A673 (cell line): Measurements from ENCODE around the gene CTNNA3.

Source experiments
- EZH2 ChIP-seq: fragments of 200-600 bp; sonication (generic); IDR thresholded peaks from 2 replicates; pipeline ENCODE4 v1.6.1; 2017; ENCODE audit warnings: borderline replicate concordance, low read depth, mild to moderate bottlenecking, mixed read lengths, antibody characterized with exemption, low read length; ENCODE audit not compliant: poor library complexity, severe bottlenecking
- TF ChIP-seq, protein P1 (sequence below): fragments of 300-800, 200-600 bp; sonication (generic); conservative IDR thresholded peaks from 2 replicates; pipeline ENCODE4 v1.5.1; 2017; ENCODE audit warnings: low read depth, mild to moderate bottlenecking, antibody characterized with exemption, low read length, moderate library complexity, mixed read lengths

DNA sequence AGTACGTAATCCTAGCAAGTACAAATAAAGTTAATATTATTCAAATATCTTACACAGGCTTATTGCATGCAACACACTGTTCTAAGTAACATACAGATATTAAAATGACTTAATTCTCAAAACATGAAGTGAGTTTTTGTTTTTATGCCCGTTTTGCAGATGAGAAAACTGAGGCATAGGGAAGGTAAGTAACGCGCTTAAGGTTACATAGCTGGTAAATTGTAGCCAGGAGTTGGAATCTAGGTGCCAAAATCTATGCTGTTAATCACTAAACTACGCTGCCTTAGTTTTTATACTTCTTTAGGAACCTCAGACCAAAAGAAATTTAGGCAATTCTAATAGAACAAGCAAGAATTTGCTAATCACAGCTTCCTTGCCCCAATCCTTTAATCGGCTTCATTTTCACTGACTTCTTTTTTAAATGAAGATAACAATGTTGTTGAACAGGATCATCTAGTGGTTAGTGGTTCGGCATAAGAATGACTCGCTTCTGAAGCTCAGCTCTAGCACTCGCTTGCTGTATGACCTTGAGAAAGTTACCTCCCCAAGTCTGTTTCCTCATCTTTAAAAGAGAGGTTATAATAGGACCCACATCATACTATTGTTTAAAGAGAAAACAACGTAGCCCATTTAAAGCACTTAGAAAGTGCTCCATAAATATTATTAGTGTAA is 771.2 kb downstream of the CTNNA3 start:
- TF ChIP-seq, protein P1, sequence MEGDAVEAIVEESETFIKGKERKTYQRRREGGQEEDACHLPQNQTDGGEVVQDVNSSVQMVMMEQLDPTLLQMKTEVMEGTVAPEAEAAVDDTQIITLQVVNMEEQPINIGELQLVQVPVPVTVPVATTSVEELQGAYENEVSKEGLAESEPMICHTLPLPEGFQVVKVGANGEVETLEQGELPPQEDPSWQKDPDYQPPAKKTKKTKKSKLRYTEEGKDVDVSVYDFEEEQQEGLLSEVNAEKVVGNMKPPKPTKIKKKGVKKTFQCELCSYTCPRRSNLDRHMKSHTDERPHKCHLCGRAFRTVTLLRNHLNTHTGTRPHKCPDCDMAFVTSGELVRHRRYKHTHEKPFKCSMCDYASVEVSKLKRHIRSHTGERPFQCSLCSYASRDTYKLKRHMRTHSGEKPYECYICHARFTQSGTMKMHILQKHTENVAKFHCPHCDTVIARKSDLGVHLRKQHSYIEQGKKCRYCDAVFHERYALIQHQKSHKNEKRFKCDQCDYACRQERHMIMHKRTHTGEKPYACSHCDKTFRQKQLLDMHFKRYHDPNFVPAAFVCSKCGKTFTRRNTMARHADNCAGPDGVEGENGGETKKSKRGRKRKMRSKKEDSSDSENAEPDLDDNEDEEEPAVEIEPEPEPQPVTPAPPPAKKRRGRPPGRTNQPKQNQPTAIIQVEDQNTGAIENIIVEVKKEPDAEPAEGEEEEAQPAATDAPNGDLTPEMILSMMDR, result no peak
- TF ChIP-seq EZH2, result no peak
